WTC11 (cell line): Measurements from ENCODE around the gene TOM1L2. TPM values are rescaled to one million over a fixed set of nuclear protein-coding genes. Genes with fewer than 3 reads are reported as not detected.
A peak's percentile ranks its signal among the peaks of the same experiment; 100 is the strongest.

Source experiments
- ATAC-seq: fragments of 200-7000 bp; cut with Tn5 transposase; 2 replicates; pipeline ENCODE4 v1.10.0; 2021; ENCODE audit warnings: mild to moderate bottlenecking, moderate library complexity
- CTCF ChIA-PET: fragments of 300-600 bp; sonication (Branson Sonifier 250); formaldehyde crosslinking; loops from one replicate; lab custom pipeline; 2021; ENCODE audit warnings: antibody characterized with exemption; lab: Charles Lee
- POLR2A ChIA-PET: fragments of 350-600 bp; sonication (Branson Sonifier 250); formaldehyde crosslinking; loops from one replicate; lab custom pipeline; 2021; ENCODE audit warnings: antibody characterized with exemption; lab: Charles Lee
- DNase-seq: peaks from one replicate; pipeline ENCODE4 v3.0.0; 2021; ENCODE audit warnings: low spot score
- H3K27ac Mint-ChIP-seq: 2 replicates; pipeline ENCODE4 v1.8.0; 2021; ENCODE audit warnings: mixed read lengths
- H3K27me3 Mint-ChIP-seq: 2 replicates; pipeline ENCODE4 v1.8.0; 2021; ENCODE audit warnings: low read depth, mild to moderate bottlenecking, moderate library complexity, mixed read lengths
- H3K36me3 Mint-ChIP-seq: 2 replicates; pipeline ENCODE4 v1.8.0; 2021; ENCODE audit warnings: mixed read lengths
- H3K4me1 Mint-ChIP-seq: 2 replicates; pipeline ENCODE4 v1.8.0; 2022; ENCODE audit warnings: mixed read lengths
- H3K4me3 Mint-ChIP-seq: 2 replicates; pipeline ENCODE4 v1.8.0; 2021; ENCODE audit warnings: mild to moderate bottlenecking, moderate library complexity, mixed read lengths
- H3K9me3 Mint-ChIP-seq: 2 replicates; pipeline ENCODE4 v1.8.0; 2021; ENCODE audit warnings: mixed read lengths
- FOXJ3 ChIP-seq: sonication (generic); formaldehyde crosslinking; IDR thresholded peaks from 2 replicates; pipeline ENCODE4 v1.9.0; 2021; ENCODE audit warnings: missing genetic modification reagents, mild to moderate bottlenecking, borderline replicate concordance
- GABPB1 ChIP-seq: sonication (generic); formaldehyde crosslinking; IDR thresholded peaks from 2 replicates; pipeline ENCODE4 v1.8.1; 2023; ENCODE audit warnings: mild to moderate bottlenecking, missing genetic modification reagents
- GTF2I ChIP-seq: fragments of 250-450 bp; sonication (Bioruptor Pico); conservative IDR thresholded peaks from 2 replicates; pipeline ENCODE4 v1.4.0; 2021; ENCODE audit warnings: mild to moderate bottlenecking
- KAT7 ChIP-seq: sonication (generic); formaldehyde crosslinking; IDR thresholded peaks from 2 replicates; pipeline ENCODE4 v1.8.1; 2023; ENCODE audit warnings: missing genetic modification reagents, mild to moderate bottlenecking, borderline replicate concordance
- NFATC4 ChIP-seq: fragments of 250-450 bp; sonication (Bioruptor Pico); IDR thresholded peaks from 2 replicates; pipeline ENCODE4 v1.9.0; 2021; ENCODE audit warnings: mild to moderate bottlenecking
- SMAD3 ChIP-seq: sonication (generic); formaldehyde crosslinking; IDR thresholded peaks from 2 replicates; pipeline ENCODE4 v1.8.0; 2022; ENCODE audit warnings: missing genetic modification reagents, mild to moderate bottlenecking, borderline replicate concordance
- SOX15 ChIP-seq: fragments of 250-450 bp; sonication (Bioruptor Pico); IDR thresholded peaks from 2 replicates; pipeline ENCODE4 v1.9.0; 2021; ENCODE audit warnings: mild to moderate bottlenecking
- SP1 ChIP-seq: sonication (generic); formaldehyde crosslinking; conservative IDR thresholded peaks from 2 replicates; pipeline ENCODE4 v1.8.1; 2022; ENCODE audit warnings: missing genetic modification reagents
- TEAD1 ChIP-seq: sonication (generic); formaldehyde crosslinking; IDR thresholded peaks from 2 replicates; pipeline ENCODE4 v1.8.0; 2022; ENCODE audit warnings: mild to moderate bottlenecking, missing genetic modification reagents
- ZNF138 ChIP-seq: sonication (generic); formaldehyde crosslinking; conservative IDR thresholded peaks from 2 replicates; pipeline ENCODE4 v1.8.1; 2022; ENCODE audit warnings: mild to moderate bottlenecking, moderate library complexity, missing genetic modification reagents
- ZNF232 ChIP-seq: sonication (generic); formaldehyde crosslinking; IDR thresholded peaks from 2 replicates; pipeline ENCODE4 v1.8.0; 2022; ENCODE audit warnings: mild to moderate bottlenecking, missing genetic modification reagents
- total RNA-seq: library from RNA; stranded (reverse); gene quantifications from 3 replicates; pipeline ENCODE4 v1.2.3, GENCODE V29; 2021
- TF ChIP-seq, protein P1 (sequence below): sonication (generic); formaldehyde crosslinking; IDR thresholded peaks from 2 replicates; pipeline ENCODE4 v1.8.0; 2022; ENCODE audit warnings: mild to moderate bottlenecking, missing genetic modification reagents
- TF ChIP-seq, protein P2 (sequence below): sonication (generic); formaldehyde crosslinking; conservative IDR thresholded peaks from 2 replicates; pipeline ENCODE4 v1.8.1; 2023; ENCODE audit warnings: mild to moderate bottlenecking, low read depth, missing genetic modification reagents, moderate library complexity
- TF ChIP-seq, protein P3 (sequence below): fragments of 250-450 bp; sonication (Bioruptor Pico); IDR thresholded peaks from 2 replicates; pipeline ENCODE4 v1.9.0; 2021; ENCODE audit warnings: mild to moderate bottlenecking, borderline replicate concordance
- TF ChIP-seq, protein P4 (sequence below): sonication (generic); formaldehyde crosslinking; IDR thresholded peaks from 2 replicates; pipeline ENCODE4 v1.8.1; 2023; ENCODE audit warnings: mild to moderate bottlenecking, missing genetic modification reagents, borderline replicate concordance
- TF ChIP-seq, protein P5 (sequence below): sonication (generic); formaldehyde crosslinking; IDR thresholded peaks from 2 replicates; pipeline ENCODE4 v1.8.1; 2023; ENCODE audit warnings: mild to moderate bottlenecking, missing genetic modification reagents
- TF ChIP-seq, protein P6 (sequence below): sonication (generic); formaldehyde crosslinking; IDR thresholded peaks from 2 replicates; pipeline ENCODE4 v1.8.1; 2023; ENCODE audit warnings: mild to moderate bottlenecking, moderate library complexity, missing genetic modification reagents

The TOM1L2 gene
- total RNA-seq, 1 experiment from 2014 or later = 6.4 TPM

DNA sequence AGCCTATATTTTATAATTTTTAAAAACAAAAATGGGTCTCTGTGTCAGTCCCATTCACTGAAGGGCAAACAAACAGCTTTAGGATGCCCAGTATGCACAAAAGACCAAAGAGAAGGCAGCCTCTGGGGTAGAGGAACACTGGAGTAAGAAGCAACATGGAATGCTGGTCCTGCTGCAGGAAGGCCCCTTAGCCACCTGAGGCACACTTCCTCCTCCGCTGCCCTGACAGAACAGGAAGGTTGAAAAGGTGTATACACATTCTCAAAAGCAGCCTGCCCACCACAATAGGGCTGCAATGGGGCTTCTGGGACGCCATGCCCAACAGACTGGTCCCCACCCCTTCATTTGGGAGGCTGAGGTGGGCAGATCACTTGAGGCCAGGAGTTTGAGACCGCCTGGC, 19.5 kb downstream of the TOM1L2 start:
- TF ChIP-seq GABPB1 (CRISPR knock-in tag) (no peak), KAT7 (no peak), SP1 (CRISPR knock-in tag) (no peak)
- TF ChIP-seq, protein P1, sequence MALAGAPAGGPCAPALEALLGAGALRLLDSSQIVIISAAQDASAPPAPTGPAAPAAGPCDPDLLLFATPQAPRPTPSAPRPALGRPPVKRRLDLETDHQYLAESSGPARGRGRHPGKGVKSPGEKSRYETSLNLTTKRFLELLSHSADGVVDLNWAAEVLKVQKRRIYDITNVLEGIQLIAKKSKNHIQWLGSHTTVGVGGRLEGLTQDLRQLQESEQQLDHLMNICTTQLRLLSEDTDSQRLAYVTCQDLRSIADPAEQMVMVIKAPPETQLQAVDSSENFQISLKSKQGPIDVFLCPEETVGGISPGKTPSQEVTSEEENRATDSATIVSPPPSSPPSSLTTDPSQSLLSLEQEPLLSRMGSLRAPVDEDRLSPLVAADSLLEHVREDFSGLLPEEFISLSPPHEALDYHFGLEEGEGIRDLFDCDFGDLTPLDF = no peak
- TF ChIP-seq, protein P2, sequence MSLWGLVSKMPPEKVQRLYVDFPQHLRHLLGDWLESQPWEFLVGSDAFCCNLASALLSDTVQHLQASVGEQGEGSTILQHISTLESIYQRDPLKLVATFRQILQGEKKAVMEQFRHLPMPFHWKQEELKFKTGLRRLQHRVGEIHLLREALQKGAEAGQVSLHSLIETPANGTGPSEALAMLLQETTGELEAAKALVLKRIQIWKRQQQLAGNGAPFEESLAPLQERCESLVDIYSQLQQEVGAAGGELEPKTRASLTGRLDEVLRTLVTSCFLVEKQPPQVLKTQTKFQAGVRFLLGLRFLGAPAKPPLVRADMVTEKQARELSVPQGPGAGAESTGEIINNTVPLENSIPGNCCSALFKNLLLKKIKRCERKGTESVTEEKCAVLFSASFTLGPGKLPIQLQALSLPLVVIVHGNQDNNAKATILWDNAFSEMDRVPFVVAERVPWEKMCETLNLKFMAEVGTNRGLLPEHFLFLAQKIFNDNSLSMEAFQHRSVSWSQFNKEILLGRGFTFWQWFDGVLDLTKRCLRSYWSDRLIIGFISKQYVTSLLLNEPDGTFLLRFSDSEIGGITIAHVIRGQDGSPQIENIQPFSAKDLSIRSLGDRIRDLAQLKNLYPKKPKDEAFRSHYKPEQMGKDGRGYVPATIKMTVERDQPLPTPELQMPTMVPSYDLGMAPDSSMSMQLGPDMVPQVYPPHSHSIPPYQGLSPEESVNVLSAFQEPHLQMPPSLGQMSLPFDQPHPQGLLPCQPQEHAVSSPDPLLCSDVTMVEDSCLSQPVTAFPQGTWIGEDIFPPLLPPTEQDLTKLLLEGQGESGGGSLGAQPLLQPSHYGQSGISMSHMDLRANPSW (CRISPR knock-in tag) = no peak
- Mint-ChIP-seq H3K36me3 (no peaks in the 10 kb centered on the region), H3K27me3 (no peaks in the 10 kb centered on the region; the same call in 1 of the 2 replicates), H3K9me3 (peaks cover 7% of the 10 kb centered on the region), H3K4me1 (peaks cover 15% of the 10 kb centered on the region), H3K4me3 (no peak overlapping the region), H3K27ac (no peak overlapping the region)
- POLR2A ChIA-PET = interaction anchor here (0.7 to 1.0 kb wide), 2 partner anchors 20 to 21 kb away, joined by 3 to 7 read pairs; partner anchors contain the start of genes DRC3 and TOM1L2
- ATAC-seq (peak; percentile 76), DNase-seq (peak; percentile 42)
- CTCF ChIA-PET = interaction anchor here (1.6 kb wide), 1 partner anchor 31 kb away, joined by 4 read pairs; no protein-coding TSS in a partner anchor

DNA sequence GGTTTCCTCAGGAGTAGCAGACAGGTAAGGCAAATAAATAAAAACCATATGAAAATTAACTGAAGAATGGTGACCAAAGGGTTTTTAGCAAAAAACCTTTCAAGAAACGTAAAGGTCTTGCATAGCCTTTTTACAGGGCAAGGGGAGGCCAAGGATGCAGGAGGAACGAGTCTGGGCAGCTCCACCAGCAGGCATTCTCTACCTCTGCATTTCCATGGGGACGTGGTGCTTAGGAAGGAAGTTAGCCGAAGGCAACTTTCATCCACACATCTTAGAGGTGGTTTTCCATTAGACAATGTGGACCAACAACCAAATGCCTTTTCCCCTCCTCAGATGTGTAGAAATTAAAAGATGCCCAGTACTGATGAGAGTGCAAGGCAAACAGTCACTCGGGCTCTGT, 20.7 kb downstream of the TOM1L2 start:
- Mint-ChIP-seq H3K27me3 (no peaks in the 10 kb centered on the region; the same call in 1 of the 2 replicates), H3K4me3 (no peak overlapping the region), H3K36me3 (no peaks in the 10 kb centered on the region), H3K9me3 (peaks cover 7% of the 10 kb centered on the region), H3K27ac (peak overlapping the region; percentile 52; the same call in 1 of the 2 replicates), H3K4me1 (peaks cover 15% of the 10 kb centered on the region)
- CTCF ChIA-PET = interaction anchor here (1.1 to 1.6 kb wide), 2 partner anchors 30 to 32 kb away, joined by 4 read pairs; no protein-coding TSS in a partner anchor
- DNase-seq (no peak), ATAC-seq (no peak)
- POLR2A ChIA-PET = no interaction called here
- TF ChIP-seq SP1 (CRISPR knock-in tag) = no peak
- TF ChIP-seq, protein P3, sequence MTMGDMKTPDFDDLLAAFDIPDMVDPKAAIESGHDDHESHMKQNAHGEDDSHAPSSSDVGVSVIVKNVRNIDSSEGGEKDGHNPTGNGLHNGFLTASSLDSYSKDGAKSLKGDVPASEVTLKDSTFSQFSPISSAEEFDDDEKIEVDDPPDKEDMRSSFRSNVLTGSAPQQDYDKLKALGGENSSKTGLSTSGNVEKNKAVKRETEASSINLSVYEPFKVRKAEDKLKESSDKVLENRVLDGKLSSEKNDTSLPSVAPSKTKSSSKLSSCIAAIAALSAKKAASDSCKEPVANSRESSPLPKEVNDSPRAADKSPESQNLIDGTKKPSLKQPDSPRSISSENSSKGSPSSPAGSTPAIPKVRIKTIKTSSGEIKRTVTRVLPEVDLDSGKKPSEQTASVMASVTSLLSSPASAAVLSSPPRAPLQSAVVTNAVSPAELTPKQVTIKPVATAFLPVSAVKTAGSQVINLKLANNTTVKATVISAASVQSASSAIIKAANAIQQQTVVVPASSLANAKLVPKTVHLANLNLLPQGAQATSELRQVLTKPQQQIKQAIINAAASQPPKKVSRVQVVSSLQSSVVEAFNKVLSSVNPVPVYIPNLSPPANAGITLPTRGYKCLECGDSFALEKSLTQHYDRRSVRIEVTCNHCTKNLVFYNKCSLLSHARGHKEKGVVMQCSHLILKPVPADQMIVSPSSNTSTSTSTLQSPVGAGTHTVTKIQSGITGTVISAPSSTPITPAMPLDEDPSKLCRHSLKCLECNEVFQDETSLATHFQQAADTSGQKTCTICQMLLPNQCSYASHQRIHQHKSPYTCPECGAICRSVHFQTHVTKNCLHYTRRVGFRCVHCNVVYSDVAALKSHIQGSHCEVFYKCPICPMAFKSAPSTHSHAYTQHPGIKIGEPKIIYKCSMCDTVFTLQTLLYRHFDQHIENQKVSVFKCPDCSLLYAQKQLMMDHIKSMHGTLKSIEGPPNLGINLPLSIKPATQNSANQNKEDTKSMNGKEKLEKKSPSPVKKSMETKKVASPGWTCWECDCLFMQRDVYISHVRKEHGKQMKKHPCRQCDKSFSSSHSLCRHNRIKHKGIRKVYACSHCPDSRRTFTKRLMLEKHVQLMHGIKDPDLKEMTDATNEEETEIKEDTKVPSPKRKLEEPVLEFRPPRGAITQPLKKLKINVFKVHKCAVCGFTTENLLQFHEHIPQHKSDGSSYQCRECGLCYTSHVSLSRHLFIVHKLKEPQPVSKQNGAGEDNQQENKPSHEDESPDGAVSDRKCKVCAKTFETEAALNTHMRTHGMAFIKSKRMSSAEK = no peak
- TF ChIP-seq, protein P4, sequence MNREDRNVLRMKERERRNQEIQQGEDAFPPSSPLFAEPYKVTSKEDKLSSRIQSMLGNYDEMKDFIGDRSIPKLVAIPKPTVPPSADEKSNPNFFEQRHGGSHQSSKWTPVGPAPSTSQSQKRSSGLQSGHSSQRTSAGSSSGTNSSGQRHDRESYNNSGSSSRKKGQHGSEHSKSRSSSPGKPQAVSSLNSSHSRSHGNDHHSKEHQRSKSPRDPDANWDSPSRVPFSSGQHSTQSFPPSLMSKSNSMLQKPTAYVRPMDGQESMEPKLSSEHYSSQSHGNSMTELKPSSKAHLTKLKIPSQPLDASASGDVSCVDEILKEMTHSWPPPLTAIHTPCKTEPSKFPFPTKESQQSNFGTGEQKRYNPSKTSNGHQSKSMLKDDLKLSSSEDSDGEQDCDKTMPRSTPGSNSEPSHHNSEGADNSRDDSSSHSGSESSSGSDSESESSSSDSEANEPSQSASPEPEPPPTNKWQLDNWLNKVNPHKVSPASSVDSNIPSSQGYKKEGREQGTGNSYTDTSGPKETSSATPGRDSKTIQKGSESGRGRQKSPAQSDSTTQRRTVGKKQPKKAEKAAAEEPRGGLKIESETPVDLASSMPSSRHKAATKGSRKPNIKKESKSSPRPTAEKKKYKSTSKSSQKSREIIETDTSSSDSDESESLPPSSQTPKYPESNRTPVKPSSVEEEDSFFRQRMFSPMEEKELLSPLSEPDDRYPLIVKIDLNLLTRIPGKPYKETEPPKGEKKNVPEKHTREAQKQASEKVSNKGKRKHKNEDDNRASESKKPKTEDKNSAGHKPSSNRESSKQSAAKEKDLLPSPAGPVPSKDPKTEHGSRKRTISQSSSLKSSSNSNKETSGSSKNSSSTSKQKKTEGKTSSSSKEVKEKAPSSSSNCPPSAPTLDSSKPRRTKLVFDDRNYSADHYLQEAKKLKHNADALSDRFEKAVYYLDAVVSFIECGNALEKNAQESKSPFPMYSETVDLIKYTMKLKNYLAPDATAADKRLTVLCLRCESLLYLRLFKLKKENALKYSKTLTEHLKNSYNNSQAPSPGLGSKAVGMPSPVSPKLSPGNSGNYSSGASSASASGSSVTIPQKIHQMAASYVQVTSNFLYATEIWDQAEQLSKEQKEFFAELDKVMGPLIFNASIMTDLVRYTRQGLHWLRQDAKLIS = no peak
- TF ChIP-seq, protein P5, sequence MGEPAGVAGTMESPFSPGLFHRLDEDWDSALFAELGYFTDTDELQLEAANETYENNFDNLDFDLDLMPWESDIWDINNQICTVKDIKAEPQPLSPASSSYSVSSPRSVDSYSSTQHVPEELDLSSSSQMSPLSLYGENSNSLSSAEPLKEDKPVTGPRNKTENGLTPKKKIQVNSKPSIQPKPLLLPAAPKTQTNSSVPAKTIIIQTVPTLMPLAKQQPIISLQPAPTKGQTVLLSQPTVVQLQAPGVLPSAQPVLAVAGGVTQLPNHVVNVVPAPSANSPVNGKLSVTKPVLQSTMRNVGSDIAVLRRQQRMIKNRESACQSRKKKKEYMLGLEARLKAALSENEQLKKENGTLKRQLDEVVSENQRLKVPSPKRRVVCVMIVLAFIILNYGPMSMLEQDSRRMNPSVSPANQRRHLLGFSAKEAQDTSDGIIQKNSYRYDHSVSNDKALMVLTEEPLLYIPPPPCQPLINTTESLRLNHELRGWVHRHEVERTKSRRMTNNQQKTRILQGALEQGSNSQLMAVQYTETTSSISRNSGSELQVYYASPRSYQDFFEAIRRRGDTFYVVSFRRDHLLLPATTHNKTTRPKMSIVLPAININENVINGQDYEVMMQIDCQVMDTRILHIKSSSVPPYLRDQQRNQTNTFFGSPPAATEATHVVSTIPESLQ (CRISPR knock-in tag) = no peak
- no peak for TF ChIP-seq ZNF232 (CRISPR knock-in tag)
- no peak for TF ChIP-seq TEAD1 (CRISPR knock-in tag)
- no peak for TF ChIP-seq SMAD3 (CRISPR knock-in tag)
- TF ChIP-seq, protein P1 = no peak
- no peak for TF ChIP-seq FOXJ3
- TF ChIP-seq ZNF138 (CRISPR knock-in tag) = no peak
- TF ChIP-seq SOX15 (CRISPR knock-in tag) = no peak
- TF ChIP-seq, protein P6, sequence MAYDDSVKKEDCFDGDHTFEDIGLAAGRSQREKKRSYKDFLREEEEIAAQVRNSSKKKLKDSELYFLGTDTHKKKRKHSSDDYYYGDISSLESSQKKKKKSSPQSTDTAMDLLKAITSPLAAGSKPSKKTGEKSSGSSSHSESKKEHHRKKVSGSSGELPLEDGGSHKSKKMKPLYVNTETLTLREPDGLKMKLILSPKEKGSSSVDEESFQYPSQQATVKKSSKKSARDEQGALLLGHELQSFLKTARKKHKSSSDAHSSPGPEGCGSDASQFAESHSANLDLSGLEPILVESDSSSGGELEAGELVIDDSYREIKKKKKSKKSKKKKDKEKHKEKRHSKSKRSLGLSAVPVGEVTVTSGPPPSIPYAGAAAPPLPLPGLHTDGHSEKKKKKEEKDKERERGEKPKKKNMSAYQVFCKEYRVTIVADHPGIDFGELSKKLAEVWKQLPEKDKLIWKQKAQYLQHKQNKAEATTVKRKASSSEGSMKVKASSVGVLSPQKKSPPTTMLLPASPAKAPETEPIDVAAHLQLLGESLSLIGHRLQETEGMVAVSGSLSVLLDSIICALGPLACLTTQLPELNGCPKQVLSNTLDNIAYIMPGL (CRISPR knock-in tag) = no peak
- no peak for TF ChIP-seq NFATC4 (CRISPR knock-in tag)
- no peak for TF ChIP-seq GTF2I (CRISPR knock-in tag)
